Lower leg skin (tissue), 4 donors: ENCODE measurements around the gene SERTM2. TPM values are rescaled to one million over a fixed set of nuclear protein-coding genes. Genes with fewer than 3 reads are reported as not detected.

Experiments used
- DNase-seq, 2 donors: peaks; one replicate each; pipeline ENCODE4 v3.0.0-alpha.2; 2019; ENCODE audit warnings: low spot score in 2 of 2
- H3K4me3 ChIP-seq: fragments of 200-600 bp; sonication (generic); 2 replicates; pipeline ENCODE4 v1.5.1; 2017; ENCODE audit warnings: mild to moderate bottlenecking, low read depth; ENCODE audit not compliant: poor library complexity, severe bottlenecking
- CTCF ChIP-seq, 3 donors: fragments of 450-650 bp; IDR thresholded peaks; one replicate each; pipeline ENCODE4 v1.5.1; 2016; ENCODE audit warnings: antibody characterized with exemption in 3 of 3, mild to moderate bottlenecking in 3 of 3, moderate library complexity in 2 of 3
- POLR2A ChIP-seq, 2 donors: fragments of 450-650 bp; IDR thresholded peaks; one replicate each; pipeline ENCODE4 v1.6.1; 2016 to 2017; ENCODE audit warnings: antibody characterized with exemption in 2 of 2, mild to moderate bottlenecking in 1 of 2, moderate library complexity in 1 of 2
- WGBS, 2 donors: methylation state at CpG; one replicate each; pipeline ENCODE4 v1.1.5; 2018; 5-methylcytosine and 5-hydroxymethylcytosine counted together
- intact Hi-C: fragments of 100-400 bp; cut with DNase I; formaldehyde crosslinking; loops from one replicate; pipeline ENCODE4 v1.15.0; 2023; ENCODE audit warnings: low total_unique reads
- total RNA-seq, 4 donors: library from RNA; depleted of rRNA; stranded (reverse); fragments of >200 nt; gene quantifications; one replicate each; pipeline ENCODE4 v1.1.0, GENCODE V29; 2016

The SERTM2 gene
- total RNA-seq, 4 donors from 2014 or later: 0.06 to 0.20 (median 0.15) TPM; not detected in 1

- TF ChIP-seq CTCF (IDR thresholded peaks at IDR 0.05) (no peak), POLR2A (IDR thresholded peaks at IDR 0.05) (no peak)
- 94 to 98% methylated on average over 2 of the region's 2 CpGs for WGBS, 2 donors
- no peak overlapping the region for H3K4me3 ChIP-seq
- no peak for DNase-seq
- intact Hi-C loops: no loop called here
These were observed 5.7 kb upstream of the SERTM2 start for GRCh38 chrX:111505783-111506182.

- TF ChIP-seq CTCF (IDR thresholded peaks at IDR 0.05) (no peak), POLR2A (IDR thresholded peaks at IDR 0.05) (no peak)
- intact Hi-C loops: no loop called here
- DNase-seq: no peak
- no peak overlapping the region for H3K4me3 ChIP-seq
- 76 to 80% methylated on average over 1 of the region's 1 CpG for WGBS, 2 donors
These were observed 4.6 kb upstream of the SERTM2 start for GRCh38 chrX:111506826-111507225.

GRCh38 chrX:111507933-111508332 lies 3.5 kb upstream of the SERTM2 start:
- intact Hi-C loops: no loop called here
- no peak overlapping the region for H3K4me3 ChIP-seq
- TF ChIP-seq CTCF (IDR thresholded peaks at IDR 0.05) (no peak), POLR2A (IDR thresholded peaks at IDR 0.05) (no peak)
- DNase-seq: no peak

DNA sequence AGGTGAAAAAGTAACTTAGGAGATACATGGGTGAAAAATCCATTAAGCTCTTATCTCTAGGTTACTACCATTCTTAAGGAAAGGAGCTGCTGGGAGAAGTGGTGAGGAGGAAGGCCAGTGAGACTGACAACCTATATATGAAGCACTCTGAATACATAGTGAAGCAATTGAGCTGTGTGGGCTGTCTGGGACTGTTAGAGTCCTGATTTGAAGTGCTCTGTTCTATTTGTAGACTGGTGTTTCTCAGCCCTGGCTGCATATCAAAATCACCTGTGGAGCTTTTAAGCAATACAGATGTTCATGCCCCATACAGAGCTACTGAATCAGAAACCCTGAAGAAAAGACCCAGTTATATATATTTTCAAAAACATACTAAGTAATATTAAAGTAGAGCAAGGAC lies 3.9 kb downstream of the SERTM2 start:
- no peak overlapping the region for H3K4me3 ChIP-seq
- TF ChIP-seq POLR2A (IDR thresholded peaks at IDR 0.05): no peak
- TF ChIP-seq CTCF (IDR thresholded peaks at IDR 0.05): no peak
- intact Hi-C loops: no loop called here
- DNase-seq: no peak

DNA sequence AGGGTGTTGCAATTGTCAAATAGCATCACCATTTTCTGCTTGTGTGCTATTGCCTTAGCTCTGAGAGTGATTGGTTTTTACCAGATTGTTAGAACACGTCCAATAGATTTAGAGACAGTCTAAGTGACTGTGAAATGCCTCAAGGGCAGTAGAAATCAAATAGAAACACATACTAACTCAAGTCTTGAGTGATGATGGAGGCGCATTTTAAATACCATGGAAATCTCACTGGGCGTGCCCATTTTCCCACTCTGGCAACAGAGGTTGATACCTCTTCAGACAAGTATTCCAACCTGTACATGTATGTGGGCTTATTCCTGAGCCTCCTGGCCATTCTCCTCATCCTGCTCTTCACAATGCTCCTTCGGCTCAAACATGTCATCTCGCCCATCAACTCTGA lies 7.2 kb downstream of the SERTM2 start:
- intact Hi-C loops: no loop called here
- no peak for TF ChIP-seq POLR2A (IDR thresholded peaks at IDR 0.05)
- TF ChIP-seq CTCF (IDR thresholded peaks at IDR 0.05): no peak
- 67 to 75% methylated on average over 5 of the region's 5 CpGs for WGBS, 2 donors
- DNase-seq: no peak
- H3K4me3 ChIP-seq: no peak overlapping the region

DNA sequence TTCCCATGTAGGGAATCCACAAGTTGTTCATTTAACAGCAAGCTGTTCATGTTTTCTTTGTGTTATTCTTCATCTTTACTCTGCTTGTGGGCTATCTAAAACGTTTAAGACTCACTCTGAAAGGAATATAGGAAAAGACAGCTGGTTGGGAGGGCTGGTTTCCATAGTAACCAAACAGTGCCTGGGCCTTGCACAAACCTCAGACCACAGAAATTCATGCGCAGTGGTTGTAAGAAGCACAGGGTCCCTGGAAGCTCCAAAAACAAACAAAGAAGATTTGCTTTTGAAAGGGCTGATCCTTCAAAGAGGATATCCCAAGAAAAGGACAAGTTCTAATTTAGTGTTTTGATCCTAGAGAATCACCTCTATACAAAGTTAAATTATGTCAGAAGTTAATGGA lies 7.8 kb downstream of the SERTM2 start:
- TF ChIP-seq POLR2A (IDR thresholded peaks at IDR 0.05): no peak
- TF ChIP-seq CTCF (IDR thresholded peaks at IDR 0.05): no peak
- no peak overlapping the region for H3K4me3 ChIP-seq
- intact Hi-C loops: no loop called here
- 20 to 23% methylated on average over 2 of the region's 2 CpGs for WGBS, 2 donors
- DNase-seq: no peak
